Large intestine (tissue), 3 donors: Measurements from ENCODE around the gene ROBO2. TPM values are rescaled to one million over a fixed set of nuclear protein-coding genes. Genes with fewer than 3 reads are reported as not detected.
A peak's percentile ranks its signal among the peaks of the same experiment; 100 is the strongest.

Source experiments
- DNase-seq, 2 donors: peaks; one replicate each; pipeline versions ENCODE4 v3.0.0 to v3.0.0-alpha.2; 2013
- H3K27ac ChIP-seq: one replicate; pipeline ENCODE4 v1.5.1; 2013; ENCODE audit warnings: low read length
- H3K27me3 ChIP-seq: 2 replicates; pipeline ENCODE4 v1.6.1; 2013; ENCODE audit warnings: low read length; ENCODE audit not compliant: control insufficient read depth, insufficient read depth
- H3K36me3 ChIP-seq: 2 replicates; pipeline ENCODE4 v1.6.1; 2013; ENCODE audit warnings: low read length; ENCODE audit not compliant: control insufficient read depth, insufficient read depth
- H3K4me1 ChIP-seq: one replicate; pipeline ENCODE4 v1.6.1; 2013; ENCODE audit warnings: low read length; ENCODE audit not compliant: control insufficient read depth, insufficient read depth
- H3K4me3 ChIP-seq: one replicate; pipeline ENCODE4 v1.5.1; 2013; ENCODE audit warnings: low read length
- H3K9me3 ChIP-seq: one replicate; pipeline ENCODE4 v1.6.1; 2013; ENCODE audit warnings: mild to moderate bottlenecking, low read depth, low read length, moderate library complexity; ENCODE audit not compliant: control insufficient read depth
- WGBS: methylation state at CpG from one replicate; pipeline ENCODE4 v1.1.5; 2013; ENCODE audit warnings: low lambda C conversion rate; ENCODE audit not compliant: insufficient coverage; 5-methylcytosine and 5-hydroxymethylcytosine counted together
- polyA plus RNA-seq: library from polyadenylated mRNA; unstranded; fragments of 120-200 nt; gene quantifications from one replicate; pipeline ENCODE4 v1.2.1, GENCODE V29; 2013

The ROBO2 gene
- polyA plus RNA-seq, 1 donor: 9.6 TPM

DNA sequence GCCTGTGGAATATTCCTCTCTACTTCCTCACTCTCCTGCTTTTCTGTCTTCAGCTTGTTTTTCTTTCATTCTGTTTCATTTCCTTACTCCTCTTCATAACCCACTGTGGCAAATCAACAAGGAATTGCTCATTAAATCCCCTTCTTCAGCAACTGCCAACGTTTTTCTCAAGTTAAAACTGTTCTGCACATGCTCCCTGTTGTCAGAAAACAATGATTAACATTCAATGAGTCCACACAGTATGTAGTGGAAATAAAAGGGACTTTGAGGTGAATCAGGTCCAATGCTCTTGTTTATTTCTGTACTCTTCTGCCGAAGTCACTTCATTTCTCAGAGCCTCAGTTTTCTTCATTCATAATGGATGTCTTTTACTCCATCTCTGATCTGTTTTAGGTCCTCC, 11.9 kb upstream of the ROBO2 start:
- Histone ChIP-seq H3K9me3 (no peaks in the 10 kb centered on the region), H3K4me1 (no peaks in the 10 kb centered on the region), H3K27me3 (no peaks in the 10 kb centered on the region), H3K27ac (no peak overlapping the region), H3K36me3 (no peaks in the 10 kb centered on the region), H3K4me3 (no peak overlapping the region)
- whole genome bisulfite sequencing: 29% methylated on average over 1 of the region's 2 CpGs
- peak in 1 of 2 donors; percentile 40 for DNase-seq

DNA sequence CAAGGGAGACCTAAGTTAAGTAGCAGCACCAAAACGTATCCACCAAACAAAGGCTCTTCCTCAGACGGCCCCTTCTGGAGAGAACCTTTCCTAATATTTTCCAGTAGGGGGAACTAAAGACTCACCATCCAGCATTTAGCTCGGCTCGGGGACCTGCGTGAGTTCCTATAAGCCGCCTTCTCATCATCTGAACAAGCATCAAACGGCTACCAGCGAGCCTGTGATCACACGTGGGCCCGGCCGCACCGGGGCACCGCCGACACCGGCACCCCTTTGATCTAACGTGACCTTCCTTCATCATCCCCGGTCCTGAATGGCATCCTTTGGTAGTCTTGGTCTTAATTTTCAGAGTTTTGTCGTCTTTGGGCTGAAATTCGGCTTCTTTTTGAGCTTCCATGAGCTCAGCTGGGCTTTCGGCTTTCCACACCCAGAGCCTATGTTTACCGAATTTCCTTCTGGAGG, 1.4 kb upstream of the ROBO2 start:
- Histone ChIP-seq H3K36me3 (no peaks in the 10 kb centered on the region), H3K27ac (peak overlapping the region; percentile 58), H3K9me3 (no peaks in the 10 kb centered on the region), H3K27me3 (peaks cover 4% of the 10 kb centered on the region), H3K4me1 (peaks cover 6% of the 10 kb centered on the region), H3K4me3 (peak overlapping the region; percentile 71)
- peak; percentile 71 to 79 for DNase-seq
- WGBS: 0% methylated on average over 1 of the region's 21 CpGs

DNA sequence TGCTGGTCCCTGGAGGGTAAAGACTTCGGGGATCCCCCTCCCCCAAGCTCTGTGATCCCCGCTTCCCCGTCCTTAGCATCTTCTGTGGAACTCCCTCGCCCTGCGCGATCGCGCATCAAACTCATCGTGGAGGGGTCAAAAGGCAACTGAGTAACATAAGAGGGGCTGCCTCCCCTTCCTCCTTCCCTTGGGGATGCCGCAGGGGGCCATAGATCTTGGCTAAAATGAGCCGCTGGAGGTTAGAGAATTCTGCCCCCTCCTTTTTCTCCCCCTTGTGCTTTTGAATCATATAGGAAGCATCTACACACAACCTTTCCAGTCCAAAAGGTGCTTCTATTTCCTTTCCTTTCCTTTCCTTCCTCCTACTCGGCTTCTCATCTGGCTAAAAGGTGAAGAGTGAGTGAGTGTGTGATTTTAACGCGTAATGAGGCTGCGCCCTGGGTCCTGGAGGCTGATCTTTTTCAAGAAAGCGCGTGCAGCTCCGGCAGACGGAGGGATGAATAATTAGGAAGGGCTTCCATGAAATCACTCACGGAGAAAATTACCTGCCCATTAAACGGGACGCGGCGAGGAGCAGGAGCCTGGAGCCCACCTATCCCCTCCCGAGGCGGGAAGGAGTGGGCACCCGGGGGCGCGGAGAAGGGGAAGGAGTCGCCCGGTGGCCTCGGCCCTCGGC, 831 bp upstream of the ROBO2 start:
- peak in 1 of 2 donors; percentile 60 for DNase-seq
- Histone ChIP-seq H3K9me3 (no peaks in the 10 kb centered on the region), H3K27ac (peak overlapping the region; percentile 58), H3K36me3 (no peaks in the 10 kb centered on the region), H3K27me3 (peaks cover 4% of the 10 kb centered on the region), H3K4me1 (peaks cover 6% of the 10 kb centered on the region), H3K4me3 (peak overlapping the region; percentile 71)
- WGBS: no CpG with 5 or more reads among the region's 33 CpGs

DNA sequence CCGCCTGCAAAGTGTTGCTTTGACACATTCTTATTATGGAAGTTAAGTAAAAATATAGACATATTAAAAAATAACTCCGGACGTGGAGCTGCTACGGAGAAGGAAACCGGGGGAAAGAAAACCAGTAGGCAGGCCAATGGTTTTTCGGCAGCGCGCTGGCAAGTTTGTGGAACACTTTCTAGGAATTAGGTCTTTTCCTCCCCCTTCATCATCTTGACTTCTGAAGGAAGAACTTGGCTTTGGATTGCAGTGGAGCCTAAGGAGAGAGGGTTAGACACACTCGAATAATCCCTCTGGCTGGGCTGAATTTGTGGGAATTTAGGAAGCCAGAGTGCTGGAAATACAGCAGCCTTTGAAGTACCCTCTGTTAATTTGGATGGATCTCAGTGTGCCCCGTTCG, 317 bp downstream of the ROBO2 start:
- Histone ChIP-seq H3K36me3 (no peaks in the 10 kb centered on the region), H3K9me3 (no peaks in the 10 kb centered on the region), H3K4me3 (peak overlapping the region; percentile 71), H3K27ac (peak overlapping the region; percentile 34), H3K4me1 (peaks cover 6% of the 10 kb centered on the region), H3K27me3 (peaks cover 4% of the 10 kb centered on the region)
- WGBS: no CpG with 5 or more reads among the region's 11 CpGs
- no peak for DNase-seq

DNA sequence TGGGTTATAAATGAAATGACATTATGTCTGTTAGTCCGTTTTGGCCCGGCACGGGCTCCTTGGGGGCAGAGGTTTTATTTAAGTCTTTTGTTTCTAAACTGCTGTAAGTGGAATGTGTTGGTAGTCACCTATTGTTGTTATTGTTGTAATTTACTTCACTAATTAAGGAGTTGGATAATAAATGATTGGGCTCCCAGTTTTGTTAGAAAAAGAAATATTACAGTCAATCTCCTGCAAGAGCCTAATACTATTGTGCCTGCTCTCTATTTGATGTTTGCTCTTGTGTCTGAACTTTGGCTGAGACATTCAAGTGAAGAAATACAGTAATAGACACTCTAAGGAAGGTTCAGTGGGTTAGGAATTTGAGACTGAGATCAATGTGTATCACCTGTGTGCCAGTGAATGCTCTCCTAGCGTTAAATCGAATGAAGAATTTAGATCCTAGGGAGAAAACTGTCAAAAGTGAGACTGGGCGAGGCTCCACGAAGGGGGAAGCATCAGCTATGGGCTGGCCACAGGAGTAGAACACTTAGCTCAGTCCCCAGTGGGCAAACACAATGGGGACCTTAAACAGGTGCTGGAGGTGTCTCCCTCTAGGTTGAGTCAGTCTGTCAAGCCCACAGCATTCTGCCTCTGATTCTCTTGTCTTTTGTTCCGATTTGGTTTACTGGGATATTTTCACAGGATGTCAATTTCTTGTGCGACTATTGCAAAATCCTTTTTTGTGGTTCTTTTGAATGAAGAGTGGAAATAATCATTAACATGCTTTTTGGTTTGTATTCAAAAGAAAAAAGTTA, 1.2 kb downstream of the ROBO2 start:
- DNase-seq: peak in 1 of 2 donors; percentile 40
- Histone ChIP-seq H3K9me3 (no peaks in the 10 kb centered on the region), H3K27ac (peak overlapping the region; percentile 2), H3K36me3 (no peaks in the 10 kb centered on the region), H3K27me3 (peaks cover 4% of the 10 kb centered on the region), H3K4me1 (peaks cover 6% of the 10 kb centered on the region), H3K4me3 (peak overlapping the region; percentile 71)
- WGBS: 80% methylated on average over 1 of the region's 9 CpGs

DNA sequence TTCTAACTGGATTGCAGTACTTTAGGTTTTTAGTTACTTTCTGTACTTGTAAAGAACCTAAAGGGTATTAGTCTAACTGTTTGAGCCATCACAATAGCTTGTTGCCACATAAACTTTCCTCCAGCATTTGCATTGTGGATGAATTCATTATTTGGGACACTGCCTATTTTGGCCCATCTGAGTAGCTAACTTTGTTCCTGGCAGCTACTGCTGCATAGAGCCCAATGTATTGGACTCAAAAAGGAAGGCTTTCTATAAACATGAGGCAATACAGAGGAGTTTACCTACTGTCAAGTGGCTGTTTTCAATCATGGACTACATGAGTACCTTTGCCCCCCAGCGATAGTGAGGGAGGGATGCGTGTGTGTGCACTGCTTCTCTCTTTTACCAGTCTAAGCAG, 1.9 kb downstream of the ROBO2 start:
- Histone ChIP-seq H3K4me3 (peak overlapping the region; percentile 71), H3K9me3 (no peaks in the 10 kb centered on the region), H3K27ac (no peak overlapping the region), H3K4me1 (peaks cover 6% of the 10 kb centered on the region), H3K27me3 (peaks cover 4% of the 10 kb centered on the region), H3K36me3 (no peaks in the 10 kb centered on the region)
- peak in 1 of 2 donors; percentile 33 for DNase-seq
- WGBS: 20% methylated on average over 1 of the region's 2 CpGs

DNA sequence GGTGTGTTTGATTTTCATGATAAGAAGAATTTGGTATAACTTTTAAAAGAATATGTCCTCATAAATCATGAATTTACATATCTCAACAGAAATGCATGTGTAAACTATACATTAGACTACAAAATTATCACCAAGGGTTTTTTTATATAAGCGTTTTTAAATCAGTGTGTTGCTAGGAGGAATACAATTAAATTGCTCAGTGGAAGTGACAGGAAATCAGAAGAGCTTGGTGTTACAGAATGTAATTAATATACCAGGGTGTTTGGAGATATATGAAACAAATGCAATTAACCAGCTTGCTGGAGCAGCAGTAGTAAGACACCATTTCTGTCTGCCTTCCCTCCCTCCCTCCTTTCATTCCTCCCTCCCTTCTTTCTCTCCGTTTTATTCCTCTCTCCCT, 2.4 kb downstream of the ROBO2 start:
- Histone ChIP-seq H3K27me3 (peaks cover 4% of the 10 kb centered on the region), H3K4me3 (peak overlapping the region; percentile 71), H3K36me3 (no peaks in the 10 kb centered on the region), H3K9me3 (no peaks in the 10 kb centered on the region), H3K27ac (no peak overlapping the region), H3K4me1 (peaks cover 6% of the 10 kb centered on the region)
- 75% methylated on average over 2 of the region's 2 CpGs for WGBS
- DNase-seq: no peak

DNA sequence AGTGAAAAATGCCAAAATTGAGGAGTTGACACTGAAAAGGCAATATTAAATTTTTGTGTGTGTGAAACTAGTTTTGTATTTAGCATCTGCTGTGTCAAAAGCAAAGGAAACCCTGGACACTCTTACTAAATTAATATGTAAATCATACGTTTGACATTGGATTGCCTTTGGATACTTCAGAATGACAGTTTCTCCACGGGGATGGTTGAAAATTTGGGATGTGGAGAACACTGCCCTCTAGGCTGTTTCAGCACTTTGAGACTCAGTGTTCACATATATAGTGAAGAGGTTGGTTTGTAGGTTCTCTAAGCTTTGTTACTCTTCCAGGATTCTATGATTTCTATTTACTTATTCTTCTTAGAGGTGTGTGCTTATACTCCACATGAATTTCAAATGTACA, 3.0 kb downstream of the ROBO2 start:
- WGBS: no CpG with 5 or more reads among the region's 2 CpGs
- no peak for DNase-seq
- no peaks in the 10 kb centered on the region for H3K36me3 ChIP-seq
- no peak overlapping the region for H3K27ac ChIP-seq
- no peaks in the 10 kb centered on the region for H3K9me3 ChIP-seq
- peaks cover 4% of the 10 kb centered on the region for H3K27me3 ChIP-seq
- H3K4me1 ChIP-seq: peaks cover 6% of the 10 kb centered on the region
- H3K4me3 ChIP-seq: peak overlapping the region; percentile 71

DNA sequence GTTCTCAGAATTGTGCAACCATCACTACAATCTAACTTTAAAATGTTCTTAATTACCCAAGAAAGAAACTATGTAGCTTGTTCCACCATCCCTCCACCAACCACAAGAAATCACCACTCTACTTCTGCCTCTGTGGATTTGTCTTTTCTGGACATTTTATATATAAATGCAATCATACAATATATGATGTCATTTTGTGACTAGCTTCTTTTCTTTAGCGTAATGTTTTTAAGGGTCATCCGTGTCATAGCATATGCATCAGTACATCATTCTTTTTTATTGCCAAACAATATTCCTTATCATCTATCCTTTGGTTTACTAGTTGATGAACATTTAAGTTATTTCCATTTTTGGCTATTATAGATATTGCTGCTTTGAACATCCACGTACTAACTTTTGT, 5.8 kb downstream of the ROBO2 start:
- Histone ChIP-seq H3K9me3 (no peaks in the 10 kb centered on the region), H3K36me3 (no peaks in the 10 kb centered on the region), H3K4me1 (no peaks in the 10 kb centered on the region), H3K4me3 (no peak overlapping the region), H3K27me3 (no peaks in the 10 kb centered on the region), H3K27ac (no peak overlapping the region)
- whole genome bisulfite sequencing: 100% methylated on average over 3 of the region's 3 CpGs
- no peak for DNase-seq

DNA sequence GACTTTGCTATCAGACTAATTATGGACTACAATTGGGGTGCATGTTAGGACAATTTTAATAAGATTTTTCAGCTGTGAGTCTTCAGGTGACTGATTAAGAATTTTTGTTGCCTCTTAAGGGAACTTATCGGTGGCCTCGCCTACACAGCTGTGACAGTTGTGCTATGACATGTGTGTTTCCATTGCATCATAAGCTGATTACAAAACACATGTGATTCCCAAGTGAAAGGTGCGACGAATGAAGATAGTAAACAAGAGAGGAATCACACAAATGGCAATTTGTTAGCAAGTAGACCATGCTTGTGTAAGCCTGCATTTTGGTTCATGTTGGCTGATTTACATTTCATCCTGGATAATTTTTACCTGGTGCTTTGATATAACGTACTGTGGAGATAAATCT, 8.3 kb downstream of the ROBO2 start:
- H3K27ac ChIP-seq: no peak overlapping the region
- 67% methylated on average over 1 of the region's 5 CpGs for WGBS
- no peak overlapping the region for H3K4me3 ChIP-seq
- H3K4me1 ChIP-seq: no peaks in the 10 kb centered on the region
- no peaks in the 10 kb centered on the region for H3K27me3 ChIP-seq
- no peaks in the 10 kb centered on the region for H3K9me3 ChIP-seq
- H3K36me3 ChIP-seq: no peaks in the 10 kb centered on the region
- no peak for DNase-seq
